MM.1S (cell line): Measurements from ENCODE around the gene TMEFF1.

Experiments used
- DNase-seq: peaks from one replicate; pipeline ENCODE4 v3.0.0-alpha.2; 2015
- H2AFZ ChIP-seq: fragments of 300-600 bp; sonication (generic); 2 replicates; pipeline ENCODE4 v1.6.0; 2016; ENCODE audit warnings: antibody characterized with exemption, low read length
- H3F3A ChIP-seq: fragments of 300-600 bp; sonication (generic); 2 replicates; pipeline ENCODE4 v1.6.1; 2016; ENCODE audit warnings: mild to moderate bottlenecking, antibody characterized with exemption, low read length, moderate library complexity, mixed read lengths; ENCODE audit not compliant: insufficient read depth
- H3K27ac ChIP-seq: fragments of 300-600 bp; sonication (generic); 2 replicates; pipeline ENCODE4 v1.5.1; 2016; ENCODE audit warnings: mild to moderate bottlenecking, low read length
- H3K27me3 ChIP-seq: fragments of 300-600 bp; sonication (generic); replicated peaks from 2 replicates; pipeline ENCODE4 v1.6.0; 2016; ENCODE audit warnings: low read length; ENCODE audit not compliant: insufficient read depth
- H3K36me3 ChIP-seq: fragments of 300-600 bp; sonication (generic); replicated peaks from 2 replicates; pipeline ENCODE4 v1.6.1; 2016; ENCODE audit warnings: mild to moderate bottlenecking, low read length, mixed read lengths; ENCODE audit not compliant: insufficient read depth
- H3K4me1 ChIP-seq: fragments of 300-600 bp; sonication (generic); 2 replicates; pipeline ENCODE4 v1.6.1; 2016; ENCODE audit warnings: low read length, mixed read lengths
- H3K4me2 ChIP-seq: fragments of 300-600 bp; sonication (generic); 2 replicates; pipeline ENCODE4 v1.6.0; 2016; ENCODE audit warnings: low read depth, low read length
- H3K4me3 ChIP-seq: fragments of 300-600 bp; sonication (generic); 2 replicates; pipeline ENCODE4 v1.5.1; 2016; ENCODE audit warnings: low read length, mixed read lengths
- H3K79me2 ChIP-seq: fragments of 300-600 bp; sonication (generic); 2 replicates; pipeline ENCODE4 v1.6.1; 2016; ENCODE audit warnings: mixed run types, low read length, mixed read lengths
- H3K9ac ChIP-seq: fragments of 300-600 bp; sonication (generic); 2 replicates; pipeline ENCODE4 v1.6.1; 2016; ENCODE audit warnings: low read length, mixed read lengths
- H3K9me2 ChIP-seq: fragments of 300-600 bp; sonication (generic); replicated peaks from 2 replicates; pipeline ENCODE4 v1.6.1; 2016; ENCODE audit warnings: mild to moderate bottlenecking, low read length, mixed read lengths; ENCODE audit not compliant: insufficient read depth
- H3K9me3 ChIP-seq: fragments of 300-600 bp; sonication (generic); replicated peaks from 2 replicates; pipeline ENCODE4 v1.6.1; 2016; ENCODE audit warnings: mild to moderate bottlenecking, low read length, mixed read lengths; ENCODE audit not compliant: insufficient read depth
- H4K20me1 ChIP-seq: fragments of 300-600 bp; sonication (generic); 2 replicates; pipeline ENCODE4 v1.6.1; 2016; ENCODE audit warnings: mild to moderate bottlenecking, low read length, moderate library complexity, mixed read lengths; ENCODE audit not compliant: insufficient read depth
- EZH2 ChIP-seq: fragments of 300-600 bp; sonication (generic); optimal IDR thresholded peaks from 2 replicates; pipeline ENCODE3; 2017; ENCODE audit warnings: low read depth, mild to moderate bottlenecking, antibody characterized with exemption, low read length, mixed read lengths
- EZH2phosphoT487 ChIP-seq: fragments of 300-600 bp; sonication (generic); IDR thresholded peaks from 2 replicates; pipeline ENCODE4 v1.6.1; 2018; ENCODE audit warnings: antibody characterized with exemption, low read length
- TF ChIP-seq, protein P1 (sequence below): fragments of 300-600 bp; sonication (generic); IDR thresholded peaks from 2 replicates; pipeline ENCODE4 v1.5.1; 2016; ENCODE audit warnings: antibody characterized with exemption, low read length, mixed read lengths

TMEFF1 gene

DNA sequence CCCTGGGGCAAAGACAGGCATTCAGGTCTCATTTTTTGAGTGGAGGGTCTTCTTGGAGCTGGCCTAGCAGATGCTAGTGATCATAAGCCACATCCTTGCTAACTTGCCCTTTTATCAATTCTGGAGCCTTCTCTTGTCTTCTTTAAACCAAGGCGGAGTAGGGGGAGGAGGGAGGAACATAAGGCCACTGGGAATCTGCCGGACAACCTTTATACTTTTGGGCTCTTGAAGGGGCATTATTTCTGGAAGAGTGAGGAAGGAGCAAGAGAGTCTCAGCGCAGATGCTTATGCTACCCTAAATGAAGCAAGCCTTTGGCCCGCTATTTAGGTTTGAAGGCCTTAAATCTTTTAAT is 2.0 kb downstream of the TMEFF1 start:
- Histone ChIP-seq H3K9ac (no peak overlapping the region), H3K27me3 (no peaks in the 10 kb centered on the region), H3K9me2 (no peaks in the 10 kb centered on the region), H3K4me1 (peaks cover 6% of the 10 kb centered on the region; the same call in 1 of the 2 replicates), H3F3A (no peaks in the 10 kb centered on the region), H3K4me2 (no peak overlapping the region), H3K9me3 (no peaks in the 10 kb centered on the region), H3K27ac (no peak overlapping the region), H3K4me3 (no peak overlapping the region), H4K20me1 (no peaks in the 10 kb centered on the region), H2AFZ (no peak overlapping the region), H3K36me3 (no peaks in the 10 kb centered on the region), H3K79me2 (peaks cover 17% of the 10 kb centered on the region; the same call in 1 of the 2 replicates)
- DNase-seq: no peak
- TF ChIP-seq EZH2phosphoT487 (no peak), EZH2 (no peak)
- TF ChIP-seq, protein P1, sequence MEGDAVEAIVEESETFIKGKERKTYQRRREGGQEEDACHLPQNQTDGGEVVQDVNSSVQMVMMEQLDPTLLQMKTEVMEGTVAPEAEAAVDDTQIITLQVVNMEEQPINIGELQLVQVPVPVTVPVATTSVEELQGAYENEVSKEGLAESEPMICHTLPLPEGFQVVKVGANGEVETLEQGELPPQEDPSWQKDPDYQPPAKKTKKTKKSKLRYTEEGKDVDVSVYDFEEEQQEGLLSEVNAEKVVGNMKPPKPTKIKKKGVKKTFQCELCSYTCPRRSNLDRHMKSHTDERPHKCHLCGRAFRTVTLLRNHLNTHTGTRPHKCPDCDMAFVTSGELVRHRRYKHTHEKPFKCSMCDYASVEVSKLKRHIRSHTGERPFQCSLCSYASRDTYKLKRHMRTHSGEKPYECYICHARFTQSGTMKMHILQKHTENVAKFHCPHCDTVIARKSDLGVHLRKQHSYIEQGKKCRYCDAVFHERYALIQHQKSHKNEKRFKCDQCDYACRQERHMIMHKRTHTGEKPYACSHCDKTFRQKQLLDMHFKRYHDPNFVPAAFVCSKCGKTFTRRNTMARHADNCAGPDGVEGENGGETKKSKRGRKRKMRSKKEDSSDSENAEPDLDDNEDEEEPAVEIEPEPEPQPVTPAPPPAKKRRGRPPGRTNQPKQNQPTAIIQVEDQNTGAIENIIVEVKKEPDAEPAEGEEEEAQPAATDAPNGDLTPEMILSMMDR: no peak

DNA sequence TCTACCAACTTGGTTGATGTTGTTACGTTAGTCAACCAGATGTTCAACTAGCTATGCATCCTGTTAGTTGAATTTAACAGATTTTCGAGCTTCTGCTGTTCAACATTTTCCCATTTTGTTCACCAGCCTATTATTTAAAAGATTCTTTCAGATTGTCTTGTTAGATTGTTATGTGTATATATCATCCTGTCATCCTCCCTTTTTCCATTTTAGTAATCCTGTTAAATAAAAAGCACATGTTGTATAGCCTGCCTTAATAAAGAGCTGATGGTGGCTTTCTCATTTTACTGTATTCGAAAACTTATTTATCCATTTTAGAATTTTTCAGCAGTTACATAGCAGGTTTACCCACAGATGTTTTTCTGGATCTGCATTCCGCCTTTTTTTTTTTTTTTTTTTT is 4.3 kb downstream of the TMEFF1 start:
- peaks cover 17% of the 10 kb centered on the region; the same call in 1 of the 2 replicates for H3K79me2 ChIP-seq
- H3K27me3 ChIP-seq: no peaks in the 10 kb centered on the region
- H3K27ac ChIP-seq: no peak overlapping the region
- no peak for DNase-seq
- H3K36me3 ChIP-seq: no peaks in the 10 kb centered on the region
- no peak overlapping the region for H3K4me3 ChIP-seq
- no peak overlapping the region for H3K4me2 ChIP-seq
- H2AFZ ChIP-seq: no peak overlapping the region
- no peaks in the 10 kb centered on the region for H3K9me3 ChIP-seq
- TF ChIP-seq, protein P1: no peak
- H3K9me2 ChIP-seq: no peaks in the 10 kb centered on the region
- H3K9ac ChIP-seq: no peak overlapping the region
- H4K20me1 ChIP-seq: no peaks in the 10 kb centered on the region
- peaks cover 6% of the 10 kb centered on the region; the same call in 1 of the 2 replicates for H3K4me1 ChIP-seq
- no peaks in the 10 kb centered on the region for H3F3A ChIP-seq

DNA sequence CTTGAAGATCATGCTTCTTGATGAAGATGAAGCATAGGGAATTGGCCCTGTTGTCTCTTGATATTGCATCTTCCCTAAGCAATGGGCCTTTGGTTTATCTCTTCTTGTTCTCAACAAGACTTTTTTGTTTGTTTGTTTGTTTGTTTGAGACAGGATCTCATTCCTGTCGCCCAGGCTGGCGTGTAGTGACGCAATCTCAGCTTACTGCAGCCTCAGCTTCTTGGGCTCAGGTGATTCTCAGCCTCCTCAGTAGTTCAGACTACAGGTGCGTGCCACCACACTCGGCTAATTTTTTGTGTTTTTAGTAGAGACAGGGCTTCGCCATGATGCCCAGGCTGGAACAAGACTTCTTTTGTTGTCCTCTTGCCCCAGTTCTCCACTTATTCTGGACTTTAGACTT is 5.2 kb downstream of the TMEFF1 start:
- no peak overlapping the region for H3K4me3 ChIP-seq
- TF ChIP-seq EZH2phosphoT487: no peak
- TF ChIP-seq EZH2: no peak
- TF ChIP-seq, protein P1: no peak
- no peaks in the 10 kb centered on the region for H4K20me1 ChIP-seq

More for the DNA sequence above, 5.2 kb downstream of the TMEFF1 start:
- Histone ChIP-seq H3K79me2 (peaks cover 17% of the 10 kb centered on the region; the same call in 1 of the 2 replicates), H3K27me3 (no peaks in the 10 kb centered on the region), H3K36me3 (no peaks in the 10 kb centered on the region), H3K9me2 (no peaks in the 10 kb centered on the region), H3F3A (no peaks in the 10 kb centered on the region), H3K27ac (no peak overlapping the region), H3K9ac (no peak overlapping the region), H3K4me1 (peaks cover 6% of the 10 kb centered on the region; the same call in 1 of the 2 replicates), H3K4me2 (no peak overlapping the region), H2AFZ (no peak overlapping the region), H3K9me3 (no peaks in the 10 kb centered on the region)
- no peak for DNase-seq
